ENCODE measurements around the gene RECQL.
"Not testable (repeated sequence)": the region's sequence is repeated elsewhere in the genome, so short reads cannot be mapped to it uniquely, and the experiment has no call there.

Gene RECQL

GRCh38 chr12:21433525-21433924 lies 67.9 kb downstream of the RECQL start:
- H3K4me3 ChIP-seq (IDR thresholded peaks at IDR 0.05; ENCODE audit: insufficient read depth, low read depth, low read length) = no peak overlapping the region
- H4K20me1 ChIP-seq (ENCODE audit: insufficient read depth) = no peaks in the 10 kb centered on the region
- H2AFZ ChIP-seq (ENCODE audit: low read depth) = no peak overlapping the region
- peaks cover 7% of the 10 kb centered on the region for H3K4me1 ChIP-seq (ENCODE audit: low read depth, poor library complexity, severe bottlenecking)
- no peak overlapping the region for H3K4me2 ChIP-seq
- no peak overlapping the region for H3K27ac ChIP-seq
- H3K27me3 ChIP-seq (ENCODE audit: insufficient read depth, low read depth) = no peaks in the 10 kb centered on the region
- H3K79me2 ChIP-seq (ENCODE audit: insufficient read depth, low read depth) = peaks cover 8% of the 10 kb centered on the region; the same call in 1 of the 2 replicates
- H3K36me3 ChIP-seq (ENCODE audit: insufficient read depth) = no peaks in the 10 kb centered on the region
- H3K9ac ChIP-seq = no peak overlapping the region
- TF ChIP-seq CTCF (conservative IDR thresholded peaks at IDR 0.05; ENCODE audit: low read depth, low read length) = no peak

DNA sequence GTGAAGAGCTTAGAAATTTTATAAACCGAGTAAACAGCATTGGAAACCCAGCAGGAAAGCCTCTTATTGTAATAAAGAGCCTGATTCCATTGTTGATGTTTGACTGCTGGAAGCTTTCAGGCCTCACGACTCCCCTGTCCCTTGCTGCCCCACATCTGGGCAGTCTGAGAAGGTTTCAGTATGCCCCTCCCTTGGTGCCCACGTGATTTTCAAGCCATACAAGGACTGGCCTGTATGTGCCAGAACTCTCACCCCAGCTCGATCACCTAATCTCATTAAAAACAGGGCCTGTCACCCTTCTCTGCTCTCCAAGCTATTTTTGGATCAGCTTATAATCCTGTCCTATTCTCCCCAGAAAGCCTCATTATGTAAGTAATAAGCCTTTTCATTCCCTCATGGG lies 71.4 kb downstream of the RECQL start:
- Histone ChIP-seq H3K27me3 (ENCODE audit: insufficient read depth, low read depth) (no peaks in the 10 kb centered on the region), H3K27ac (no peak overlapping the region), H3K4me1 (ENCODE audit: low read depth, poor library complexity, severe bottlenecking) (no peaks in the 10 kb centered on the region), H3K4me3 (IDR thresholded peaks at IDR 0.05; ENCODE audit: insufficient read depth, low read depth, low read length) (no peak overlapping the region), H3K4me2 (no peak overlapping the region), H4K20me1 (ENCODE audit: insufficient read depth) (no peaks in the 10 kb centered on the region), H3K36me3 (ENCODE audit: insufficient read depth) (no peaks in the 10 kb centered on the region), H3K79me2 (ENCODE audit: insufficient read depth, low read depth) (no peaks in the 10 kb centered on the region), H2AFZ (ENCODE audit: low read depth) (no peak overlapping the region), H3K9ac (no peak overlapping the region)
- no peak for TF ChIP-seq CTCF (conservative IDR thresholded peaks at IDR 0.05; ENCODE audit: low read depth, low read length)

DNA sequence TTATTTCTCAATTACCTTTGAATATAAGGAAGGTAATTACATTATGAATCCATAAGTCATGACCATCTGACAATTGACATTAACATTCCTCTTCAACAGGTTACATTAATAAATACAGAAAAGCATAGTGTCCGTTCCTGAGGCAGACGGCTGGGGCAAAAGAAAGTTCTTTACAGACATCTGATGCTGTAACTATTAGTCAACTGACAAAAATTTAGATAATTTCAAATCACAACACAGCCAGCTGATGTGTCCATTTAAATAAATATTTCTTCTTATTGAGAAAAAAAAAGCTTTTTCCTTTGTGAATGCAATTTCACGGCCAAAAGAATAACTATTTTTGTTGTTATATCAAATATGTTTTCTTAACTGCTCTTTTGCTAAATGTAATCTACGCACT lies 73.2 kb downstream of the RECQL start:
- Histone ChIP-seq H3K4me2 (no peak overlapping the region), H3K27ac (no peak overlapping the region), H3K9ac (no peak overlapping the region), H3K4me1 (ENCODE audit: low read depth, poor library complexity, severe bottlenecking) (no peaks in the 10 kb centered on the region), H3K79me2 (ENCODE audit: insufficient read depth, low read depth) (no peaks in the 10 kb centered on the region), H3K27me3 (ENCODE audit: insufficient read depth, low read depth) (no peaks in the 10 kb centered on the region), H4K20me1 (ENCODE audit: insufficient read depth) (no peaks in the 10 kb centered on the region), H2AFZ (ENCODE audit: low read depth) (no peak overlapping the region), H3K4me3 (IDR thresholded peaks at IDR 0.05; ENCODE audit: insufficient read depth, low read depth, low read length) (no peak overlapping the region), H3K36me3 (ENCODE audit: insufficient read depth) (no peaks in the 10 kb centered on the region)
- TF ChIP-seq CTCF (conservative IDR thresholded peaks at IDR 0.05; ENCODE audit: low read depth, low read length) = no peak

GRCh38 chr12:21419009-21419699 lies 82.3 kb downstream of the RECQL start:
- not testable (repeated sequence) for H3K27me3 ChIP-seq (ENCODE audit: insufficient read depth, low read depth); H4K20me1 ChIP-seq (ENCODE audit: insufficient read depth); H3K9ac ChIP-seq; H3K4me1 ChIP-seq (ENCODE audit: low read depth, poor library complexity, severe bottlenecking); H2AFZ ChIP-seq (ENCODE audit: low read depth); H3K27ac ChIP-seq; H3K4me3 ChIP-seq (IDR thresholded peaks at IDR 0.05; ENCODE audit: insufficient read depth, low read depth, low read length); H3K36me3 ChIP-seq (ENCODE audit: insufficient read depth); H3K4me2 ChIP-seq; H3K79me2 ChIP-seq (ENCODE audit: insufficient read depth, low read depth)
